HEK293T (cell line): ENCODE results near the gene FNDC3B.

Source experiments
- ARNT ChIP-seq: fragments of 450-650 bp; IDR thresholded peaks from 2 replicates; pipeline ENCODE4 v1.6.1; 2017; ENCODE audit warnings: mild to moderate bottlenecking
- BHLHE40 ChIP-seq: fragments of 450-650 bp; IDR thresholded peaks from 2 replicates; pipeline ENCODE4 v1.6.1; 2016; ENCODE audit warnings: mild to moderate bottlenecking, moderate library complexity, borderline replicate concordance
- CTBP1 ChIP-seq: fragments of 450-650 bp; IDR thresholded peaks from 2 replicates; pipeline ENCODE4 v1.6.1; 2016; ENCODE audit warnings: borderline replicate concordance
- ELF4 ChIP-seq: fragments of 450-650 bp; IDR thresholded peaks from 2 replicates; pipeline ENCODE4 v1.6.1; 2017; ENCODE audit warnings: antibody characterized with exemption
- FOXA1 ChIP-seq: fragments of 450-650 bp; IDR thresholded peaks from 2 replicates; pipeline ENCODE4 v1.6.1; 2016; ENCODE audit warnings: mild to moderate bottlenecking
- FOXK2 ChIP-seq: fragments of 450-650 bp; IDR thresholded peaks from 2 replicates; pipeline ENCODE4 v1.6.1; 2016; ENCODE audit warnings: mild to moderate bottlenecking
- FOXM1 ChIP-seq: fragments of 450-650 bp; IDR thresholded peaks from 2 replicates; pipeline ENCODE4 v1.6.1; 2017; ENCODE audit warnings: mild to moderate bottlenecking, borderline replicate concordance
- LEF1 ChIP-seq: fragments of 450-650 bp; IDR thresholded peaks from 2 replicates; pipeline ENCODE4 v1.6.1; 2017; ENCODE audit warnings: mild to moderate bottlenecking, borderline replicate concordance
- NFRKB ChIP-seq: fragments of 450-650 bp; IDR thresholded peaks from 2 replicates; pipeline ENCODE4 v1.6.1; 2016; ENCODE audit warnings: mild to moderate bottlenecking, moderate library complexity
- SP1 ChIP-seq: fragments of 450-650 bp; IDR thresholded peaks from 2 replicates; pipeline ENCODE4 v1.6.1; 2017
- SUZ12 ChIP-seq: fragments of 450-650 bp; IDR thresholded peaks from 2 replicates; pipeline ENCODE4 v1.6.1; 2016; ENCODE audit warnings: mild to moderate bottlenecking
- ZNF384 ChIP-seq: fragments of 450-650 bp; IDR thresholded peaks from 2 replicates; pipeline ENCODE4 v1.6.1; 2016
- TF ChIP-seq, protein P1 (sequence below): fragments of 450-650 bp; IDR thresholded peaks from 2 replicates; pipeline ENCODE4 v1.6.1; 2016

DNA sequence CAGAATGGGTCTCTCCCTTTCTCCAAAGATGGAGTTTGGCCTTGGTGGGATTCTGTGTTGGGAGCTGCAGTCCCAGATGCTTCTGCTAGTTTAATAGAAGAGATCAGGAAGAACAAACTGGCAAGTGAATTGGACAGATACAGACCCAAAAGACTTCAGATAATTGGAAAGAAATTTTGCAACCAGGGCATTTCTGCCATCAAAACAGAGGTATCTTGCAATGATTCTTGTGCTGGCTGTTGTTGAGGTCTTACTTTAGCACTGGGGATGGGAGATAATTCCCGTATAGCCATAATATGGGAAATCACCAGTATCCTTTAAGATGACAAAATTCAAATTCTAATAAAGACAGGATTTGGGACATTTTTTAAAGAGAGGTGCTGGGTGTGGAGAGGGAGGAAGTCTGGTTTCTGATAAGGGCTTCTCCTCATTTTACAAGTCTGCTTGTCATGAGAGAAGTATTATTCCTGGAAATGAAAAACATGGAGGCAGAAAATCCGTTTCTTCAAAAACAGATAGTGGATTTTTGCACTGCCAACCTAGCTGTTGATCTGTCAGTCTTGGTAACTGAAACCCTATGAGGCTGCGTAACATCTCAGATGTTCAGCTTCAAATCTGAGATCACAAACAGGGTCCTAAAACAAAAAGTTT is 40.1 kb downstream of the FNDC3B start:
- TF ChIP-seq, protein P1, sequence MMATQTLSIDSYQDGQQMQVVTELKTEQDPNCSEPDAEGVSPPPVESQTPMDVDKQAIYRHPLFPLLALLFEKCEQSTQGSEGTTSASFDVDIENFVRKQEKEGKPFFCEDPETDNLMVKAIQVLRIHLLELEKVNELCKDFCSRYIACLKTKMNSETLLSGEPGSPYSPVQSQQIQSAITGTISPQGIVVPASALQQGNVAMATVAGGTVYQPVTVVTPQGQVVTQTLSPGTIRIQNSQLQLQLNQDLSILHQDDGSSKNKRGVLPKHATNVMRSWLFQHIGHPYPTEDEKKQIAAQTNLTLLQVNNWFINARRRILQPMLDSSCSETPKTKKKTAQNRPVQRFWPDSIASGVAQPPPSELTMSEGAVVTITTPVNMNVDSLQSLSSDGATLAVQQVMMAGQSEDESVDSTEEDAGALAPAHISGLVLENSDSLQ, result no peak
- TF ChIP-seq CTBP1 (no peak), SP1 (no peak), ZNF384 (no peak), SUZ12 (no peak), ELF4 (no peak), FOXK2 (no peak), FOXM1 (no peak), FOXA1 (no peak), BHLHE40 (no peak), ARNT (no peak), LEF1 (no peak), NFRKB (no peak)
